NT2/D1 (cell line): ENCODE results near the gene OXCT2.
"Not testable (repeated sequence)": the region's sequence is repeated elsewhere in the genome, so short reads cannot be mapped to it uniquely, and the experiment has no call there.

ENCODE experiments used
- DNase-seq: peaks from one replicate; pipeline ENCODE4 v3.0.0-alpha.2; 2011; ENCODE audit warnings: low read depth, low spot score
- H3K27me3 ChIP-seq: 2 replicates; pipeline ENCODE4 v1.6.0; 2011; ENCODE audit warnings: mild to moderate bottlenecking; ENCODE audit not compliant: insufficient read length, insufficient read depth
- H3K36me3 ChIP-seq: 2 replicates; pipeline ENCODE4 v1.6.1; 2011; ENCODE audit warnings: mild to moderate bottlenecking, low read length, mixed read lengths; ENCODE audit not compliant: insufficient read depth, insufficient read length
- H3K4me1 ChIP-seq: 2 replicates; pipeline ENCODE4 v1.5.1; 2011; ENCODE audit not compliant: insufficient read depth, insufficient read length
- H3K4me3 ChIP-seq: 2 replicates; pipeline ENCODE4 v1.5.1; 2011; ENCODE audit warnings: low read depth; ENCODE audit not compliant: insufficient read length
- H3K9ac ChIP-seq: 2 replicates; pipeline ENCODE4 v1.6.0; 2011; ENCODE audit warnings: low read depth; ENCODE audit not compliant: insufficient read length
- H3K9me3 ChIP-seq: 2 replicates; pipeline ENCODE4 v1.5.1; 2011; ENCODE audit warnings: mild to moderate bottlenecking, low read length; ENCODE audit not compliant: insufficient read depth
- SUZ12 ChIP-seq: IDR thresholded peaks from 2 replicates; pipeline ENCODE4 v1.6.1; 2011; ENCODE audit not compliant: insufficient read length, insufficient read depth; ENCODE audit errors: extremely low read depth
- YY1 ChIP-seq: IDR thresholded peaks from 2 replicates; pipeline ENCODE4 v1.6.1; 2011; ENCODE audit not compliant: insufficient read length, insufficient read depth
- ZNF274 ChIP-seq: IDR thresholded peaks from 2 replicates; pipeline ENCODE4 v1.6.1; 2011; ENCODE audit warnings: mild to moderate bottlenecking, low read depth, low read length

OXCT2 gene

DNA sequence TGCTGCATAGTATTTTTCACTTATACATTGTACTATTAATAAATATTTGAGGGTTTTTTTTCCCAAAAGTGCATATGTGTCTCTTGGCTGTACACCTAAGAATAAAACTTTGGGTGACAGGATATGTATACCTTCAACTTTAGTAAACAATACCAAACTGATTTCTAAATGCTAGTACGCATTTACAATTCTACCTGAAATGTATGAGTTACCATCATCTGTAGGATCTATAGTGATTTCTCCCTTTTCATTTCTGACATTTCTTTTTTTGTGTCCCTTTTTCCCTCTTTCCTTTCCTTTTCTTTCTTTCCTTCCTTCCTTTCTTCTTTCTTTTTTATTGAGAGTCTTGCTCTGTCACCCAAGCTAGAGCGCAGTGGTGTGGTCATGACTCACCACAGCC is 34.2 kb upstream of the OXCT2 start:
- H3K27me3 ChIP-seq: no peaks in the 10 kb centered on the region
- TF ChIP-seq ZNF274: no peak
- TF ChIP-seq SUZ12: no peak
- no peak for TF ChIP-seq YY1
- peaks cover 18% of the 10 kb centered on the region; the same call in 1 of the 2 replicates for H3K9me3 ChIP-seq
- H3K4me3 ChIP-seq: no peak overlapping the region
- H3K4me1 ChIP-seq: peaks cover 3% of the 10 kb centered on the region
- H3K9ac ChIP-seq: no peak overlapping the region
- DNase-seq: no peak
- H3K36me3 ChIP-seq: no peaks in the 10 kb centered on the region

DNA sequence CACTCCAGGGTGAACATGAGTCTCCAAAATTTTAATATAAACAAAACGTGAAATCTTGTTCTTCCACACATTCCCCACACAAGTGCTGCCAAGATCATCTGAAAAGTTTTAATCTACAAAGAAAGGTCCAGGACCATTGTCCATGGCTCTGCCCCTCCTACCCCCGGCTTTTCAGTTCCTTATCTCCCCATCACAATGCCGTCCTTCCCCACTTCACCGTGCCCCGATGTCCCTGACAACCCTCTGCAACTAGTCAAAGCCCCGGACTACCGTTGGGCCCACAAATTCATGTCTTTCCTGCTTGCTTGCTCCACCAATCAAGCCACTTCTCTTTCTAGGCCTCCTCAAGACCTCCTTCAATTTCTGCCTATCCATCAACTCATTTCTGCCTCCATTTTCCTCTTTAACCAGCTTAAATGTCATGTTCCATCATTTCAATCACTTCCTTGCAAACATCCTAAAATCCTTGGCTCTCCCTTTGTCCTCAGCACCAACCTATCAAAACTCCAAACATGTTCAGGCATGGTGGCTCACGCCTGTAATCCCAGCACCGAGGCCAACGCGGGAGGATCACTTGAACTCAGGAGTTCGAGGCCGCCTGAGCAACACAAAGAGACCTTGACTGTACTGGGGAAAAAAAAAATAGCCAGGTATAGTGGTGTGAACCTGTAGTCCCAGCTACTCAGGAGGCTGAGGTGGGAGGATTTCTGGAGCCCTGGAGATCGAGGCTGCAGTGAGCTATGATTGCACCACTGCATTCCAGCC is 31.5 kb upstream of the OXCT2 start:
- Histone ChIP-seq H3K9ac (no peak overlapping the region), H3K36me3 (no peaks in the 10 kb centered on the region), H3K27me3 (peaks cover 3% of the 10 kb centered on the region), H3K9me3 (peaks cover 18% of the 10 kb centered on the region; the same call in 1 of the 2 replicates), H3K4me1 (peaks cover 3% of the 10 kb centered on the region), H3K4me3 (no peak overlapping the region)
- TF ChIP-seq SUZ12 (no peak), ZNF274 (no peak), YY1 (no peak)
- DNase-seq: no peak

- peaks cover 3% of the 10 kb centered on the region for H3K27me3 ChIP-seq
- peaks cover 4% of the 10 kb centered on the region; the same call in 1 of the 2 replicates for H3K9me3 ChIP-seq
- DNase-seq: no peak
- TF ChIP-seq ZNF274 (no peak), SUZ12 (no peak), YY1 (no peak)
- H3K36me3 ChIP-seq: no peaks in the 10 kb centered on the region
- no peak overlapping the region for H3K9ac ChIP-seq
- peaks cover 3% of the 10 kb centered on the region for H3K4me1 ChIP-seq
- no peak overlapping the region for H3K4me3 ChIP-seq
Observed at GRCh38 chr1:39800471-39800835, 29.3 kb upstream of the OXCT2 start.

GRCh38 chr1:39799770-39800470 is 28.8 kb upstream of the OXCT2 start:
- Histone ChIP-seq H3K9ac (no peak overlapping the region), H3K4me1 (peaks cover 3% of the 10 kb centered on the region)

DNA sequence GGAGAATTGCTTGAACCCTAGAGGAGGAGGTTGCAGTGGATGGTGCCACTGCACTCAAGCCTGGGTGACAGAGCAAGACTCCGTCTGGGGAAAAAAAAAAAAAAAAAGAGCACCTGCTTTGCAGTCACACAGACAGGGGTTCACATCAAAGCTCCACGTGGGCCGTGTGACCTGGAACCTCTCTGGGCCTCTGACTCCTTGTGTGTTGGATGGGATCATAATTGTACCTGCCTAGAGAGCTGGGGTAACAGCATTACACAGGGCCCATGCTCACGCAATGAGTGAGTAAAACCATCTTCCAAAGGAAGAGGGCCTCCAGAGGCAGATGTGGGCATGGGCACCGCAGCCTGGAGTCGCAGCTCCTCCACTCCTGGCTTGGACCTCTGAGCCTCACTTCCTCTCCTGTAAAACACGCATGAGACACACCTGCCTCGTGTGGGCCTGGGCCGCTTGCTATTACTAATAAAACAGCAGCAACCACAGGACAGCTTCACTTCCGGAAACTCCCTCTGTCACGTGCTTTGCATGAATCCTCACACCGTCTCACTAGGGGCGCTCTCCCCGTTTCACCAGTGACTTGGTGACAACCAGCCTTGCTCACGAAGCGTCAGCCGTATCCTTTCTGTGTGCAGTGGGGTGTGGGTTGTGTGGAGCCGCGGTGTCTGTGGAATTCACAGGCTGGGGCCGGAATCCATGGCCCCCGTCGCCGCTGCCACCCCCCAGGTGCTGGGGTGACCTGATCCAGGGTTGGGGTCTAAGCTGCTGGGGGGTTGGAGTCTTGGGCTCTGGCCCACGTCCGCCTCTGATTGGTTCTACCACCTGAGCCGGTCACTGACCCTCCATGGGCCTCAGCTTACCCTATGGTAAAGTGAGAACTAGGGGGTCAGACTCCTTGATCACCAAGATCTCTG is 28.0 kb upstream of the OXCT2 start:
- H3K9me3 ChIP-seq, H3K4me3 ChIP-seq: not testable (repeated sequence)
- peak; percentile 27 for DNase-seq

More at GRCh38 chr1:39799770-39800470, 28.8 kb upstream of the OXCT2 start:
- TF ChIP-seq SUZ12: no peak
- no peak for TF ChIP-seq ZNF274
- TF ChIP-seq YY1: no peak
- H3K27me3 ChIP-seq: peaks cover 3% of the 10 kb centered on the region
- H3K4me3 ChIP-seq: no peak overlapping the region
- H3K9me3 ChIP-seq: no peaks in the 10 kb centered on the region
- peak; percentile 61 for DNase-seq
- H3K36me3 ChIP-seq: no peaks in the 10 kb centered on the region

GRCh38 chr1:39795651-39796050 is 24.5 kb upstream of the OXCT2 start:
- TF ChIP-seq YY1 (no peak), SUZ12 (no peak), ZNF274 (no peak)
- Histone ChIP-seq H3K36me3 (no peaks in the 10 kb centered on the region), H3K9ac (no peak overlapping the region), H3K9me3 (no peaks in the 10 kb centered on the region), H3K4me1 (no peaks in the 10 kb centered on the region), H3K27me3 (peaks cover 21% of the 10 kb centered on the region), H3K4me3 (no peak overlapping the region)
- no peak for DNase-seq

More for the DNA sequence above, 28.0 kb upstream of the OXCT2 start:
- H3K4me1 ChIP-seq, H3K9ac ChIP-seq, H3K27me3 ChIP-seq, H3K36me3 ChIP-seq: not testable (repeated sequence)

GRCh38 chr1:39791838-39792237 is 20.7 kb upstream of the OXCT2 start:
- TF ChIP-seq YY1 (no peak), ZNF274 (no peak), SUZ12 (no peak)
- Histone ChIP-seq H3K9ac (no peak overlapping the region), H3K4me3 (no peak overlapping the region), H3K4me1 (peaks cover 3% of the 10 kb centered on the region), H3K9me3 (no peaks in the 10 kb centered on the region), H3K27me3 (peaks cover 55% of the 10 kb centered on the region), H3K36me3 (no peaks in the 10 kb centered on the region)
- DNase-seq: no peak
